GM23338 (cell line): ENCODE results near the gene VASN. TPM values are rescaled to one million over a fixed set of nuclear protein-coding genes. Genes with fewer than 3 reads are reported as not detected.

ENCODE experiments used
- ATAC-seq: fragments of 200-7000 bp; cut with Tn5 transposase; 3 replicates; pipeline ENCODE4 v1.9.1; 2020
- DNase-seq: peaks from one replicate; pipeline ENCODE4 v3.0.0-alpha.2; 2015; ENCODE audit warnings: low spot score
- H2AFZ ChIP-seq: fragments of 200-600 bp; sonication (generic); 2 replicates; pipeline ENCODE4 v1.8.0; 2016; ENCODE audit warnings: antibody characterized with exemption, mild to moderate bottlenecking, moderate library complexity
- H3F3A ChIP-seq: fragments of 200-600 bp; sonication (generic); replicated peaks from 2 replicates; pipeline ENCODE4 v1.8.0; 2017; ENCODE audit warnings: antibody characterized with exemption, mixed run types, low read depth
- H3K27ac ChIP-seq: fragments of 200-600 bp; sonication (generic); 2 replicates; pipeline ENCODE4 v1.6.1; 2016; ENCODE audit warnings: low read depth
- H3K27me3 ChIP-seq: fragments of 200-600 bp; sonication (generic); 2 replicates; pipeline ENCODE4 v1.8.0; 2016; ENCODE audit warnings: mild to moderate bottlenecking, mixed run types, moderate library complexity; ENCODE audit not compliant: insufficient read depth
- H3K36me3 ChIP-seq: fragments of 200-600 bp; sonication (generic); 2 replicates; pipeline ENCODE4 v1.8.0; 2016; ENCODE audit warnings: mild to moderate bottlenecking; ENCODE audit not compliant: insufficient read depth
- H3K4me1 ChIP-seq: fragments of 200-600 bp; sonication (generic); 2 replicates; pipeline ENCODE4 v1.8.0; 2016; ENCODE audit warnings: mild to moderate bottlenecking, moderate library complexity; ENCODE audit not compliant: insufficient read depth
- H3K4me2 ChIP-seq: fragments of 200-600 bp; sonication (generic); 2 replicates; pipeline ENCODE4 v1.7.1; 2017; ENCODE audit warnings: mixed run types
- H3K4me3 ChIP-seq: fragments of 200-600 bp; sonication (generic); 2 replicates; pipeline ENCODE4 v1.6.1; 2016; ENCODE audit warnings: mixed run types
- H3K79me2 ChIP-seq: fragments of 200-600 bp; sonication (generic); replicated peaks from 2 replicates; pipeline ENCODE4 v1.8.0; 2017; ENCODE audit warnings: mild to moderate bottlenecking; ENCODE audit not compliant: insufficient read depth
- H3K9me2 ChIP-seq: fragments of 200-600 bp; sonication (generic); 2 replicates; pipeline ENCODE4 v1.8.0; 2017; ENCODE audit not compliant: insufficient read depth
- H4K20me1 ChIP-seq: fragments of 200-600 bp; sonication (generic); replicated peaks from 2 replicates; pipeline ENCODE4 v1.8.0; 2017; ENCODE audit warnings: mild to moderate bottlenecking; ENCODE audit not compliant: insufficient read depth
- H3K27ac Mint-ChIP-seq: 2 replicates; pipeline ENCODE4 v1.8.0; 2020; ENCODE audit warnings: inconsistent platforms, mild to moderate bottlenecking, moderate library complexity, mixed read lengths
- H3K27me3 Mint-ChIP-seq: 3 replicates; pipeline ENCODE4 v1.8.0; 2022; ENCODE audit warnings: low read depth, mild to moderate bottlenecking, moderate library complexity, mixed read lengths, inconsistent platforms; ENCODE audit not compliant: insufficient read depth, poor library complexity
- H3K36me3 Mint-ChIP-seq: 3 replicates; pipeline ENCODE4 v1.8.0; 2021; ENCODE audit warnings: low read depth, mild to moderate bottlenecking, inconsistent platforms, moderate library complexity, mixed read lengths
- H3K4me1 Mint-ChIP-seq: 3 replicates; pipeline ENCODE4 v1.8.0; 2020; ENCODE audit warnings: mild to moderate bottlenecking, inconsistent platforms, mixed read lengths
- H3K4me3 Mint-ChIP-seq: 3 replicates; pipeline ENCODE4 v1.8.0; 2021; ENCODE audit warnings: moderate library complexity, mild to moderate bottlenecking, inconsistent platforms, mixed read lengths
- H3K9me3 Mint-ChIP-seq: 3 replicates; pipeline ENCODE4 v1.8.0; 2020; ENCODE audit warnings: moderate library complexity, mild to moderate bottlenecking, inconsistent platforms, mixed read lengths
- CREB1 ChIP-seq: fragments of 250-450 bp; sonication (Bioruptor Pico); IDR thresholded peaks from 2 replicates; pipeline ENCODE4 v1.5.0; 2020; ENCODE audit warnings: low read depth, mild to moderate bottlenecking, moderate library complexity
- CTCF ChIP-seq, 2 experiments: fragments of 200-600 bp in 1 of 2; sonication (generic) in 1 of 2; conservative IDR thresholded peaks; 2 replicates each; pipeline versions ENCODE4 v1.5.1 to v1.6.1; 2016 to 2017; ENCODE audit warnings: antibody characterized with exemption in 2 of 2, low read depth in 2 of 2, mild to moderate bottlenecking in 2 of 2, moderate library complexity in 1 of 2
- ETS1 ChIP-seq: IDR thresholded peaks from 2 replicates; pipeline ENCODE4 v1.6.1; 2016; ENCODE audit warnings: antibody characterized with exemption
- EZH2 ChIP-seq: fragments of 200-600 bp; sonication (generic); IDR thresholded peaks from one replicate; pipeline ENCODE4 v1.8.0; 2017; ENCODE audit warnings: antibody characterized with exemption, mild to moderate bottlenecking, low read depth; ENCODE audit not compliant: unreplicated experiment
- EZH2phosphoT487 ChIP-seq: fragments of 200-600 bp; sonication (generic); IDR thresholded peaks from one replicate; pipeline ENCODE4 v1.8.1; 2018; ENCODE audit warnings: antibody characterized with exemption; ENCODE audit not compliant: unreplicated experiment
- JUNB ChIP-seq: IDR thresholded peaks from one replicate; pipeline ENCODE4 v1.6.1; 2016; ENCODE audit warnings: antibody characterized with exemption; ENCODE audit not compliant: unreplicated experiment
- NANOG ChIP-seq: IDR thresholded peaks from 2 replicates; pipeline ENCODE4 v1.6.1; 2016; ENCODE audit warnings: antibody characterized with exemption, borderline replicate concordance
- POLR2AphosphoS5 ChIP-seq: IDR thresholded peaks from 2 replicates; pipeline ENCODE4 v1.6.1; 2016; ENCODE audit warnings: antibody characterized with exemption, low read depth
- REST ChIP-seq: IDR thresholded peaks from one replicate; pipeline ENCODE4 v1.6.1; 2018; ENCODE audit warnings: antibody characterized with exemption; ENCODE audit not compliant: unreplicated experiment
- STAT1 ChIP-seq: IDR thresholded peaks from one replicate; pipeline ENCODE4 v1.6.1; 2016; ENCODE audit warnings: antibody characterized with exemption; ENCODE audit not compliant: unreplicated experiment
- ZNF114 ChIP-seq: fragments of 250-450 bp; sonication (Bioruptor Pico); IDR thresholded peaks from 2 replicates; pipeline ENCODE4 v1.5.0; 2020; ENCODE audit warnings: mild to moderate bottlenecking, moderate library complexity
- ZNF331 ChIP-seq: fragments of 250-450 bp; sonication (Bioruptor Pico); IDR thresholded peaks from 2 replicates; pipeline ENCODE4 v1.5.0; 2020; ENCODE audit warnings: low read depth, mild to moderate bottlenecking, moderate library complexity
- ZNF462 ChIP-seq: fragments of 250-450 bp; sonication (Bioruptor Pico); IDR thresholded peaks from 2 replicates; pipeline ENCODE4 v1.5.0; 2020; ENCODE audit warnings: mild to moderate bottlenecking, moderate library complexity
- polyA plus RNA-seq: library from polyadenylated mRNA; unstranded; fragments of >200 nt; fragmentation: Nextera tagmentation; extraction: Ambion mirVana; gene quantifications from 2 replicates; pipeline ENCODE4 v1.2.1, GENCODE V29; 2016
- total RNA-seq: library from RNA; depleted of rRNA; stranded (reverse); fragments of >200 nt; shearing (Covaris generic); gene quantifications from 2 replicates; pipeline ENCODE4 v1.2.3, GENCODE V29; 2014

The VASN gene
- total and polyA plus RNA-seq, 2 experiments from 2014 or later, result 8.0 to 15.5 TPM

- peaks cover 17% of the 10 kb centered on the region for H3K36me3 Mint-ChIP-seq
- ATAC-seq (no peak), DNase-seq (no peak)
- peak overlapping the region; percentile 97 for H3K27ac Mint-ChIP-seq
- Histone ChIP-seq H3K36me3 (peaks cover 5% of the 10 kb centered on the region; the same call in 1 of the 2 replicates), H3K4me2 (peak overlapping the region; percentile 96), H3K27ac (peak overlapping the region; percentile 16; the same call in 1 of the 2 replicates), H3K27me3 (no peaks in the 10 kb centered on the region), H3K9me2 (no peaks in the 10 kb centered on the region), H4K20me1 (peaks cover 10% of the 10 kb centered on the region), H3K4me1 (peaks cover 16% of the 10 kb centered on the region), H3F3A (0 out of 2 replicates have a peak, but pooled peaks cover 4% of the 10 kb centered on the region), H2AFZ (no peak overlapping the region), H3K4me3 (peak overlapping the region; percentile 67), H3K79me2 (peaks cover 47% of the 10 kb centered on the region)
- H3K9me3 Mint-ChIP-seq, result no peaks in the 10 kb centered on the region
- H3K4me1 Mint-ChIP-seq, result peaks cover 16% of the 10 kb centered on the region
- TF ChIP-seq EZH2phosphoT487 (no peak), NANOG (no peak), EZH2 (no peak), STAT1 (no peak), REST (no peak), CTCF (conservative IDR thresholded peaks at IDR 0.05; ENCODE audit: low read depth in 2 of 2) (no peak), CREB1 (CRISPR knock-in tag) (no peak), JUNB (no peak), ZNF114 (CRISPR knock-in tag) (no peak), ETS1 (no peak), POLR2AphosphoS5 (no peak), ZNF331 (no peak), ZNF462 (CRISPR knock-in tag) (no peak)
- peak overlapping the region; percentile 97 for H3K4me3 Mint-ChIP-seq
- peaks cover 11% of the 10 kb centered on the region for H3K27me3 Mint-ChIP-seq
Measured at GRCh38 chr16:4426722-4427372, 55.2 kb downstream of the VASN start.
